Body of pancreas (tissue), 4 donors: ENCODE results near the gene CLDN34. TPM values are rescaled to one million over a fixed set of nuclear protein-coding genes. Genes with fewer than 3 reads are reported as not detected.

Experiments used
- ATAC-seq: fragments of 150-250 bp; one replicate; pipeline ENCODE4 v1.9.1; 2016
- DNase-seq, 4 donors: peaks; one replicate each; pipeline ENCODE4 v3.0.0-alpha.2; 2019
- H3K27ac ChIP-seq, 4 donors: fragments of 200-600 bp; sonication (generic); 1 replicate in 3 of 4; 2 replicates in 1 of 4; pipeline versions ENCODE4 v1.5.1 to v1.6.1; 2016 to 2019; ENCODE audit warnings: mild to moderate bottlenecking in 1 of 4, mixed read lengths in 1 of 4, moderate library complexity in 1 of 4
- H3K27me3 ChIP-seq, 2 donors: fragments of 200-600 bp; sonication (generic); one replicate each; pipeline ENCODE4 v1.6.0; 2016; ENCODE audit warnings: mild to moderate bottlenecking in 1 of 2
- H3K36me3 ChIP-seq, 2 donors: fragments of 200-600 bp; sonication (generic); replicated peaks in 1 of 2; 2 replicates each; pipeline ENCODE4 v1.5.1; 2016; ENCODE audit warnings: low read depth in 2 of 2; ENCODE audit not compliant: insufficient read depth in 1 of 2
- H3K4me1 ChIP-seq: fragments of 200-600 bp; sonication (generic); one replicate; pipeline ENCODE4 v1.6.0; 2016
- H3K4me3 ChIP-seq, 2 donors: fragments of 200-600 bp; sonication (generic); 1 replicate in 1 of 2; 2 replicates in 1 of 2; pipeline ENCODE4 v1.5.1; 2016 to 2019
- H3K9me3 ChIP-seq, 3 donors: fragments of 200-600 bp; sonication (generic); 1 replicate in 2 of 3; 2 replicates in 1 of 3; pipeline ENCODE4 v1.5.1; 2016
- POLR2A ChIP-seq, 3 donors: fragments of 450-650 bp; IDR thresholded peaks; one replicate each; pipeline ENCODE4 v1.6.1; 2016; ENCODE audit warnings: antibody characterized with exemption in 3 of 3, mild to moderate bottlenecking in 2 of 3
- WGBS, 2 donors: methylation state at CpG; one replicate each; pipeline ENCODE4 v1.1.5; 2017; 5-methylcytosine and 5-hydroxymethylcytosine counted together
- intact Hi-C: fragments of 100-400 bp; cut with DNase I; formaldehyde crosslinking; loops from one replicate; pipeline ENCODE4 v1.15.1; 2023
- total RNA-seq, 2 donors: library from RNA; depleted of rRNA; stranded (reverse); fragments of >200 nt; gene quantifications; one replicate each; pipeline ENCODE4 v1.1.0, GENCODE V29; 2016
- TF ChIP-seq, protein P1 (sequence below), 7 experiments: fragments of 450-650 bp in 4 of 7; fragments of 200-600 bp in 3 of 7; sonication (generic) in 3 of 7; IDR thresholded peaks; one replicate each; pipeline ENCODE4 v1.5.1; 2016 to 2019; ENCODE audit warnings: antibody characterized with exemption in 7 of 7

CLDN34 gene
- total RNA-seq, 2 donors from 2014 or later, result 2.6 TPM; not detected in 1

DNA sequence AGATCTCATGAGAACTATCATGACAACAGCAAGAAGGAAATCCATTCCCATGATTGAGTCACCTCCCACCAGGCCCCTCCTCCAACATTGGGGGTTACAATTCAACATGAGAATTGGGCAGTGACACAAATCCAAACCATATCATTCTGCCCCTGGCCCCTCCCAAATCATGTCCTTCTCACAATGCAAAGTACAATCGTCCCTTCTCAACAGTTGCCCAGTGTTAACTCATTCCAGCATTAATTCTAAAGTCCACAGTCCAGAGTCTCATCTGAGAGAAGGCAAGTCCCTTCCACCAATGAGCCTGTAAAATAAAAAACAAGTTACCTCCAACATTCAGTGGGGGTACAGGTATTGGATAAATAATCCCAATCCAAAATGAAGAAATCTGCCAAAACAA is 14.9 kb upstream of the CLDN34 start:
- no peaks in the 10 kb centered on the region for H3K4me1 ChIP-seq
- H3K27ac ChIP-seq, result no peak overlapping the region
- intact Hi-C loops, result no loop called here
- TF ChIP-seq, protein P1, sequence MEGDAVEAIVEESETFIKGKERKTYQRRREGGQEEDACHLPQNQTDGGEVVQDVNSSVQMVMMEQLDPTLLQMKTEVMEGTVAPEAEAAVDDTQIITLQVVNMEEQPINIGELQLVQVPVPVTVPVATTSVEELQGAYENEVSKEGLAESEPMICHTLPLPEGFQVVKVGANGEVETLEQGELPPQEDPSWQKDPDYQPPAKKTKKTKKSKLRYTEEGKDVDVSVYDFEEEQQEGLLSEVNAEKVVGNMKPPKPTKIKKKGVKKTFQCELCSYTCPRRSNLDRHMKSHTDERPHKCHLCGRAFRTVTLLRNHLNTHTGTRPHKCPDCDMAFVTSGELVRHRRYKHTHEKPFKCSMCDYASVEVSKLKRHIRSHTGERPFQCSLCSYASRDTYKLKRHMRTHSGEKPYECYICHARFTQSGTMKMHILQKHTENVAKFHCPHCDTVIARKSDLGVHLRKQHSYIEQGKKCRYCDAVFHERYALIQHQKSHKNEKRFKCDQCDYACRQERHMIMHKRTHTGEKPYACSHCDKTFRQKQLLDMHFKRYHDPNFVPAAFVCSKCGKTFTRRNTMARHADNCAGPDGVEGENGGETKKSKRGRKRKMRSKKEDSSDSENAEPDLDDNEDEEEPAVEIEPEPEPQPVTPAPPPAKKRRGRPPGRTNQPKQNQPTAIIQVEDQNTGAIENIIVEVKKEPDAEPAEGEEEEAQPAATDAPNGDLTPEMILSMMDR (IDR thresholded peaks at IDR 0.05), result no peak
- no peaks in the 10 kb centered on the region for H3K27me3 ChIP-seq
- WGBS, 2 donors, result 18 to 67% methylated on average over 1 of the region's 1 CpG
- ATAC-seq, result no peak
- DNase-seq, result no peak
- no peaks in the 10 kb centered on the region for H3K36me3 ChIP-seq
- H3K4me3 ChIP-seq, result no peak overlapping the region
- H3K9me3 ChIP-seq, result no peaks in the 10 kb centered on the region

DNA sequence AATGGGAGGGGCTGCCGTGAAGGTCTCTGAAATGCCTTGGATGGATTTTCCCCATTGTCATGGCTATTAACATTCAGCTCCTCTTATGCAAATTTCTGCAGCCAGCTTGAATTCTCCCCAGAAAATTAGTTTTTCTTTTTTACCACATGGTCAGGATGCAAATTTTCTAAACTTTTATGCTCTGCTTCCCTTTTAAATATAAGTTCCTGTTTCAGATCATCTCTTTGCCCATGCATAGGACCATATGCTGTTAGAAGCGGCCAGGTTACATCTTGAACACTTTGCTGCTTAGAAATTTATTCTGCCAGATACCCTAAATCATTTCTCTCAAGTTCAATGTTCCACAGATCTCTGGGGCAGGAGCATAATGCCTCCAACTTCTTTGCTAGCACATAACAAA is 13.8 kb upstream of the CLDN34 start:
- H3K36me3 ChIP-seq, result no peaks in the 10 kb centered on the region
- H3K9me3 ChIP-seq, result no peaks in the 10 kb centered on the region
- intact Hi-C loops, result no loop called here
- DNase-seq, result no peak
- no peak for ATAC-seq
- TF ChIP-seq, protein P1 (IDR thresholded peaks at IDR 0.05), result no peak
- no peak for TF ChIP-seq POLR2A (IDR thresholded peaks at IDR 0.05)
- no peak overlapping the region for H3K4me3 ChIP-seq
- no peak overlapping the region for H3K27ac ChIP-seq
- WGBS, 2 donors, result 83 to 96% methylated on average over 2 of the region's 2 CpGs
- no peaks in the 10 kb centered on the region for H3K4me1 ChIP-seq
- H3K27me3 ChIP-seq, result no peaks in the 10 kb centered on the region

DNA sequence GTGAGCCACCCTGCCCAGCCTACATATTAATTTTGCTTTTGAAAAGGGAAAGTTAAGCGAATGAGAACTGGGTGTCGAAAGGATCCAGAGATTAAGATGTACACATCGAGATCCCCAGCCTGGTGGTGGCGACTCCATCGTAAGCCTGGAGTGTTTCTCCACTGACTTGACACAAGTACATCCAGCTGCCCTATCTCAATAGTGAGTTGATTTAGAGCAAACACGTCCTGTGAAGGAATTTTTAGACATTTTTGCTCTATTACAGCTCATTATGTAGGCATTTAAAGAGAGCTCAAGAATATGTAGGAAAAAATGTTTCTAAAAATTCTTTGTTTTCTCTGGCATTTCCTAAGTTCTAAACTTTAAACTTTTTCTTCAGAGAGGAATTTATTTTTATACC is 11.7 kb upstream of the CLDN34 start:
- H3K36me3 ChIP-seq, result no peaks in the 10 kb centered on the region
- intact Hi-C loops, result no loop called here
- no peak for ATAC-seq
- H3K9me3 ChIP-seq, result no peaks in the 10 kb centered on the region
- 84 to 96% methylated on average over 4 to 6 of the region's 6 CpGs for WGBS, 2 donors
- no peak overlapping the region for H3K27ac ChIP-seq
- H3K27me3 ChIP-seq, result no peaks in the 10 kb centered on the region
- TF ChIP-seq POLR2A (IDR thresholded peaks at IDR 0.05), result no peak
- TF ChIP-seq, protein P1 (IDR thresholded peaks at IDR 0.05), result no peak
- no peak overlapping the region for H3K4me3 ChIP-seq
- DNase-seq, result no peak
- H3K4me1 ChIP-seq, result no peaks in the 10 kb centered on the region

DNA sequence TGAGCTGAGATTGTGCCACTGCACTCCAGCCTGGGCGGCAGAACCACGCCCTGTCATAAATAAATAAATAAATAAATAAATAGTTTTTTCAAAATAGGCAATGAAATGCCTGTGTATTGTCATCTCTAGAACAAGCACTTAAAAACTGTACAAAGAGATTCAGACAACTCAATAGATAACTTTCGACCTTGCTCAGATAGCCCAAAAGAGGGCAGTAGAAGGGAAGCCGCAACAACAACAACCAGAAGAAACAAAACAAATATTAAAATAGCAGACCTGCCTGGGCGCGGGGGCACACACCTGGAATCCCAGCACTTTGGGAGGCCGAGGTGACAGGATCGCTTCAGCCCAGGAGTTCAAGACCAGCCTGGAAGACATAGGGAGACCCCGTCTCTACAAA is 9.4 kb upstream of the CLDN34 start:
- DNase-seq (no peak), ATAC-seq (no peak)
- intact Hi-C loops, result no loop called here
- WGBS, 2 donors, result 94 to 96% methylated on average over 7 to 9 of the region's 9 CpGs
- no peak overlapping the region for H3K4me3 ChIP-seq
- H3K27ac ChIP-seq, result no peak overlapping the region
- H3K9me3 ChIP-seq, result no peaks in the 10 kb centered on the region
- no peaks in the 10 kb centered on the region for H3K4me1 ChIP-seq
- H3K36me3 ChIP-seq, result no peaks in the 10 kb centered on the region
- no peaks in the 10 kb centered on the region for H3K27me3 ChIP-seq
- TF ChIP-seq POLR2A (IDR thresholded peaks at IDR 0.05), result no peak
- TF ChIP-seq, protein P1 (IDR thresholded peaks at IDR 0.05), result no peak

DNA sequence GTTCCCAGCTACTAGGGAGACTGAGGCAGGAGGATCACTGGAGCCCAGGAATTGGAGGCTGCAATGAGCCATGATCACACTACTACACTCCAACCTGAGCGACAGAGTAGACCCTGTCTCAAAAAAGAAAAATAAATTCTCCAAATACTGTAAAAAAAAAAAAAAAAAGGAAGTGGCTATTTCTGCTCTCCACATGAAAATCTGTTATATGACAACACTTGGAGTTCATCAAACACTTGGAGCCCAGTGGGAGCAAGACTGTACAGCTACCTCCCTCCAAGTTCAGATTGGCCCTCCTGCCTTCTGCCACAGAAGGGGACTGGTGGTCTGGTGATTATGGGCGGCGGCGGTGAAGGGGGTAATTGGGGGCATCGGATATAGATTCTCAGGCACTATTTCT is 9.0 kb upstream of the CLDN34 start:
- Histone ChIP-seq H3K9me3 (no peaks in the 10 kb centered on the region), H3K4me3 (no peak overlapping the region), H3K27ac (no peak overlapping the region), H3K4me1 (no peaks in the 10 kb centered on the region), H3K27me3 (no peaks in the 10 kb centered on the region), H3K36me3 (no peaks in the 10 kb centered on the region)
- intact Hi-C loops, result no loop called here
- WGBS, 2 donors, result 86 to 90% methylated on average over 2 to 5 of the region's 5 CpGs
- TF ChIP-seq, protein P1 (IDR thresholded peaks at IDR 0.05), result no peak
- no peak for TF ChIP-seq POLR2A (IDR thresholded peaks at IDR 0.05)
- DNase-seq, result no peak
- ATAC-seq, result no peak
